Psoas muscle (tissue), 8 donors: ENCODE results near the gene KRTAP9-7. TPM values are rescaled to one million over a fixed set of nuclear protein-coding genes. Genes with fewer than 3 reads are reported as not detected.

Experiments used
- ATAC-seq, 4 donors: fragments of 200-7000 bp; cut with Tn5 transposase; one replicate each; pipeline ENCODE4 v1.9.1; 2020; ENCODE audit warnings: moderate library complexity in 3 of 4, mild to moderate bottlenecking in 2 of 4
- DNase-seq, 2 donors: peaks; one replicate each; pipeline ENCODE4 v3.0.0-alpha.2; 2020
- H3K27ac ChIP-seq: fragments of 200-600 bp; one replicate; pipeline ENCODE4 v1.8.0; 2022
- H3K27me3 ChIP-seq, 3 donors: fragments of 200-600 bp in 1 of 3; one replicate each; pipeline versions ENCODE4 v1.6.1 to v1.8.0; 2013 to 2022; ENCODE audit warnings: low read length in 2 of 3, mild to moderate bottlenecking in 2 of 3, moderate library complexity in 1 of 3; ENCODE audit not compliant: insufficient read depth in 3 of 3
- H3K36me3 ChIP-seq, 2 donors: fragments of 200-600 bp in 1 of 2; one replicate each; pipeline versions ENCODE4 v1.6.1 to v1.8.0; 2013 to 2022; ENCODE audit warnings: low read depth in 1 of 2, mild to moderate bottlenecking in 1 of 2, moderate library complexity in 1 of 2; ENCODE audit not compliant: insufficient read depth in 1 of 2
- H3K4me1 ChIP-seq: fragments of 200-600 bp; one replicate; pipeline ENCODE4 v1.8.0; 2022
- H3K4me3 ChIP-seq: fragments of 200-600 bp; one replicate; pipeline ENCODE4 v1.8.0; 2022; ENCODE audit warnings: mild to moderate bottlenecking
- H3K9me3 ChIP-seq: fragments of 200-600 bp; one replicate; pipeline ENCODE4 v1.8.0; 2022
- CTCF ChIP-seq: fragments of 200-600 bp; IDR thresholded peaks from one replicate; pipeline ENCODE4 v1.8.0; 2022; ENCODE audit warnings: antibody characterized with exemption
- WGBS, 3 donors: extraction: QIAGEN DNeasy Blood & Tissue Kit; methylation state at CpG; one replicate each; pipeline versions ENCODE4 v1.1.6 to v1.1.7; 2013; 5-methylcytosine and 5-hydroxymethylcytosine counted together
- intact Hi-C, 2 donors: fragments of 100-400 bp; cut with DNase I; formaldehyde crosslinking; loops; one replicate each; pipeline versions ENCODE4 v1.11.0 to v1.14.2; 2022
- polyA plus RNA-seq, 3 donors: library from polyadenylated mRNA; stranded (reverse); fragments of 200-250 nt; gene quantifications; one replicate each; pipeline ENCODE4 v1.2.3, GENCODE V29; 2013
- total RNA-seq, 4 donors: library from RNA; stranded (reverse); fragmentation: NEBNext Ultra II Directional in 2 of 4; extraction: Animal tissue kit (Norgen Biotek cat#: 25700) in 2 of 4; gene quantifications; one replicate each; pipeline versions ENCODE4 v1.2.1 to v1.2.4, GENCODE V29; 2021 to 2023
- donor health status: healthy with polysubstance abuse.
- donor health status: DM: no; HTN: no; CAD: no; lungs with moderate emphysema.
- donor health status: Bipolar disorder and iron deficiency.
- donor health status: healthy.
- donor health status: DM: yes; HTN: yes; CAD: no.
- donor health status: DM: no; HTN: no; CAD: no.
- donor health status: DM: no; HTN: no; CAD: no.
- donor health status: DM: yes; HTN: yes; CAD: no.

KRTAP9-7 gene
- total and polyA plus RNA-seq, 7 donors = not detected

DNA sequence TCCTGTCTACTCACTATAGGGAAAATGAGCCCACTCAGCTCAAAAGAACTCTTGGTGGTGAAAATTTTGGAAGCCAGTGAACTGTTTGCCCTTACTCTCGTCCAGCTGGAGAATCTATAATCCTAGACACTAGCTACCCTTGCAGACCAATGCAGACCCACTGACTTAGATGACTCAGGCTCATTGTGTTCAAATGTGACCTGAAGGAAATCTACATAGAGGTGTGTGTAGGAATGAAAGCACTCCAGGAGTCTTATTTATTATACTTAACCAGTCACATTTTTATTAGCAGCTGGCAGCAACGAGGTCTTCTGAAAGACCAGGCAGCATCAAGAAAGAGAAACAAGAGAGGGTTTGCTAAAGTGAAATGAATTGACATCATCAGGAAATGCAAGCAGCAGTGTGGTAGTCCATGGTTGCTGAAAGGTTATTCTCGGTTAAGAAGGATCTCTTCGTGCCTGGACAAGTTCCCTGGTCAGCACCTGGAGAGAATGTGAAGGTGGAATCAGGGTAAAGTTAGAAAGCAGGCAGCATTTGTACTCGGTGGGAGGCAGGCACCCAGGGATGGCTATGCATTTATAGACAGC lies 25.8 kb downstream of the KRTAP9-7 start:
- no peak for DNase-seq
- Histone ChIP-seq H3K27ac (no peak overlapping the region), H3K36me3 (no peaks in the 10 kb centered on the region), H3K9me3 (no peaks in the 10 kb centered on the region), H3K4me1 (no peaks in the 10 kb centered on the region), H3K4me3 (no peak overlapping the region), H3K27me3 (peaks cover 0 to 24% (median 4%) of the 10 kb centered on the region in 3 donors)
- no peak for ATAC-seq
- intact Hi-C loops = no loop called here
- WGBS, 3 donors = 52 to 64% (median 61%) methylated on average over 5 of the region's 5 CpGs
- no peak for TF ChIP-seq CTCF

- TF ChIP-seq CTCF = no peak
- intact Hi-C loops = no loop called here
- H3K27me3 ChIP-seq = peaks cover 0 to 34% (median 10%) of the 10 kb centered on the region in 3 donors
- no peak within 1 kb of the TSS for H3K4me3 ChIP-seq
- no peaks in the 10 kb centered on the region for H3K9me3 ChIP-seq
- 24 to 36% (median 26%) methylated on average over 11 of the region's 11 CpGs for WGBS, 3 donors
- H3K4me1 ChIP-seq = no peaks in the 10 kb centered on the region
- DNase-seq (no peak), ATAC-seq (peak in 1 of 4 donors; percentile 48)
- H3K36me3 ChIP-seq = no peaks in the 10 kb centered on the region
- no peak within 1 kb of the TSS for H3K27ac ChIP-seq
These were observed 26.7 kb downstream of the KRTAP9-7 start, which contains the start of gene KRTAP29-1 for GRCh38 chr17:41301916-41302901. KRTAP29-1 (minus strand) TSS chr17:41302851; CDS start chr17:41302851, 0 bp downstream.

DNA sequence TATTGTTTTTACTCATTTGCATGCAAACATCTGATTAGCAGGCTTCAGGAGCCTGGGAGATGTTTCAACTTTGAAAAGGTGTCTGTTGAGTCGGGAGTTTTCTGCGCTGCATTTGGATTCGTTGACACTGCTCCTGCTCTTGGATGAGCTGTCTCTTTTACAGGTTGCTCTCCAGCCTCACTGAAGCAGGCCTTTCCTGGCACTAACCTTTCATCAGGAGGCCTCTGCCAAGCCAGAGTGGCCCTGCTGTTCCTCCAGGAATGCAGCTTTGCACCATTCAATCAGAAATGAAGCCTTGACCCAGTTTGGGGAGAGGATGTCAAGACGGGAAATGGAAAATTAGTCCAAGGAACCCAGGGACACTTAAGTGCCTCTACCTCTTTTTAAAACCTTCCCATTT lies 27.5 kb downstream of the KRTAP9-7 start:
- no peaks in the 10 kb centered on the region for H3K4me1 ChIP-seq
- no peaks in the 10 kb centered on the region for H3K36me3 ChIP-seq
- H3K4me3 ChIP-seq = no peak overlapping the region
- no peaks in the 10 kb centered on the region for H3K9me3 ChIP-seq
- WGBS, 3 donors = 55 to 80% (median 59%) methylated on average over 4 of the region's 4 CpGs
- ATAC-seq = no peak
- TF ChIP-seq CTCF = no peak
- peaks cover 0 to 41% (median 10%) of the 10 kb centered on the region in 3 donors for H3K27me3 ChIP-seq
- DNase-seq = no peak
- H3K27ac ChIP-seq = no peak overlapping the region
- intact Hi-C loops = no loop called here

- no peaks in the 10 kb centered on the region for H3K4me1 ChIP-seq
- DNase-seq (no peak), ATAC-seq (no peak)
- intact Hi-C loops = no loop called here
- H3K4me3 ChIP-seq = no peak overlapping the region
- H3K9me3 ChIP-seq = no peaks in the 10 kb centered on the region
- peaks cover 0 to 46% (median 10%) of the 10 kb centered on the region in 3 donors for H3K27me3 ChIP-seq
- no peak overlapping the region for H3K27ac ChIP-seq
- no peaks in the 10 kb centered on the region for H3K36me3 ChIP-seq
- no peak for TF ChIP-seq CTCF
- WGBS, 3 donors = 52 to 60% (median 59%) methylated on average over 12 of the region's 12 CpGs
These were observed 28.6 kb downstream of the KRTAP9-7 start for GRCh38 chr17:41304091-41304490.
